ENCODE results near the gene AGBL2.
A peak's percentile ranks its signal among the peaks of the same experiment; 100 is the strongest.
"Not testable (repeated sequence)": the region's sequence is repeated elsewhere in the genome, so short reads cannot be mapped to it uniquely, and the experiment has no call there.

AGBL2 gene

DNA sequence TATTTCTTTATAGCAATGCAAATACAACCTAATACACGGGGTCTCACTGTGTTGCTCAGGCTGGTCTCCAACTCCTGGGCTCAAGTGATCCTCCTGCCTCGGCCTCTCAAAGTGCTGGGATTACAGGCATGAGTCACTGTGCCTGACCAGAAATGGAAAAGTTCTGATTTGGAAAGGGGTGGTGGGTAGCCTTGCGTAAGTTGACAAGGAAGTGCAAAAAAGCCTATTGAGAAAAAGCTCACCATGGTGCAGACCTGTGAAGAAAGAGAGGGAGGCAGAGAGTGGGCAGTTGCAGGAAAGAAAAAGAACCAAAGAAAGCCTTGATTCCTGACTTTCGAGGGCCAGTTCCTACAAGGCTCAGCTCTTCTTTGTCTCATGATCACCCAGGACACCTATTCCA lies 27.1 kb downstream of the AGBL2 start:
- DNase-seq: no peak

GRCh38 chr11:47686704-47687103 lies 28.5 kb downstream of the AGBL2 start:
- DNase-seq: not testable (repeated sequence)

DNA sequence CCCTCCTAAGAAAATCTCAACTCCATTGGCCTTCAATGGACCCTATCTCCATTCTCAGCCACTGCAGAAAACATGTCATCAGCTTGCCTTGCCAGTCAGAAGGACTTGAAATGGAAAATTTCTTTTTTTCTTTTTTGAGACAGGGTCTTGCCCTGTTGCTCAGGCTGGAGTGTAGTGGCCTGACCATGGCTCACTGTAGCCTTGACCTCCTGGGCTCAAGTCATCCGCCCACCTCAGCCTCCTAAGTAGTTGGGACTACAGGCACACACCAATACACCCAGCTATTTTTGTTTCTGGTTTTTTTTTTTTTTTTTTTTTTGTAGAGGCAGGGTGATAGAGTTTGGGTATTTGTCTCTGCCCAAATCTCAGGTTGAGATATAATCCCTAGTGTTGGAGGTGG lies 29.0 kb downstream of the AGBL2 start:
- no peak for DNase-seq

- no peak for DNase-seq
Measured at GRCh38 chr11:47675851-47676250, 39.3 kb downstream of the AGBL2 start.

- DNase-seq: no peak
Measured at GRCh38 chr11:47672283-47672730, 42.9 kb downstream of the AGBL2 start.

GRCh38 chr11:47669856-47670255 lies 45.3 kb downstream of the AGBL2 start:
- DNase-seq: no peak

- DNase-seq: no peak
Measured at GRCh38 chr11:47668665-47669064, 46.5 kb downstream of the AGBL2 start.

- DNase-seq: no peak
Measured at GRCh38 chr11:47667555-47667954, 47.6 kb downstream of the AGBL2 start.

- no peak for DNase-seq
Measured at GRCh38 chr11:47667135-47667534, 48.0 kb downstream of the AGBL2 start.

DNA sequence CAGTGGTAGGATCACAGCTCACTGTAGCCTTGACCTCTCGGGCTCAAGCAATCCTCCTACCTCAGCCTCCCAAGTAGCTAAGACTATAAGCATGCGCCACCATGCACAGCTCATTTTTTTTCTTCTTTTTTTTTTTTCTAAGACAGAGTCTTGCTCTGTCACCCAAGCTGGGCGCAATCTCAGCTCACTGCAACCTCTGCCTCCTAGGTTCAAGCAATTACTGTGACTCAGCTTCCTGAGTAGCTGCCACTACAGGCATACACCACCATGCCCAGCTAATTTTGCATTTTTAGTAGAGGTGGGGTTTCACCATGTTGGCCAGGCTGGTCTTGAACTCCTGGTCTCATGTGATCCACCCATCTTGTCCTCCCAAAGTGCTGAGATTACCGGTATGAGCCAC lies 50.2 kb downstream of the AGBL2 start:
- not testable (repeated sequence) for DNase-seq

DNA sequence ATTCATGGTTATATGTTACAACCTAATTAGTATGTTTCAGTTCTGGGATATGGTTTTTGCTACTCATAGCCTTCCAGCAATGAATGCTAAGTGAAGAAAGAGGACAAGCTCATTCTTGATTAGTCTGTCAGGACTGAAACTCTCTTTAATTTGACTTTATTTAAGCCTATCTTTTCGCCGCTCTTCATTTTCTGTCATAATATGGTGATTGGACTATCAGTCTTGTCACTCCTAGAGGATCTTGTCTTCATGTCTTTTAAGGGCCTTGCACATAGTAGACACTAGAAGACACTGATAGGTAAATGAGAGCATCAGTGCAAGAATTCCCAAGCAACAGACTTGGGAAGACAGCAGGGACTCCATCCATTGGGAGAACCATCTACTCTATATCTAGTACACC lies 53.9 kb downstream of the AGBL2 start:
- DNase-seq: no peak

- DNase-seq: no peak
Measured at GRCh38 chr11:47659276-47659675, 55.9 kb downstream of the AGBL2 start.

DNA sequence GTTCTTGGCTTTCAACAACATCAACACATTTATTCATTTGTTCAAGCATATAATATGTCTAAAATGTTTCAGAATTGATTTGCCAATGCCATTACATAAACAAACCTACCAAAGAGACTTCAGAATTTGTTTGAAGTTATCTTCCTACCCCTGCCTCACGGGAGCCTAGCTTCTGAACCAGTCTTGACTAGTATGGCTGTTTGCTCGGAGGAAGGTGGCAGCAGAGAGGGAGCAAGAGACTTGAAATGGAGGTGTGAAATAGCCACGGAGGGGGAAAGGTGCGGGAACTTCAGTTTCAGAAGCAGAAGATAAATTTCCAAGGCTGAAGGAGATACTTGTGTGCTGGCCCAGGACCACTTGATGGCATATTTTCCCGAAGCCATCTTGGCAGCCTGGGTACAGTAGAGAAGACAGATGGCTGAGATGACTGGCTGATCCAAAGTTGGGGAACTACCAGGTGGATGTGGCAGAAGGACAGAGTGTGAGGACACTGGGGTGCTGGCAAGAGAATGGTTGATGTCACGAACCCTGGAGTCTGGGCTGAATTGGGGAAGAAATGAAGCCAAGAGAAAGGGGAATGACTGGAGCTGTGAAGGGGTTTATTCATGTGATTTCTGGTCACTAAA lies 58.8 kb downstream of the AGBL2 start:
- no peak for DNase-seq

GRCh38 chr11:47651818-47652469 lies 63.2 kb downstream of the AGBL2 start:
- no peak for DNase-seq

DNA sequence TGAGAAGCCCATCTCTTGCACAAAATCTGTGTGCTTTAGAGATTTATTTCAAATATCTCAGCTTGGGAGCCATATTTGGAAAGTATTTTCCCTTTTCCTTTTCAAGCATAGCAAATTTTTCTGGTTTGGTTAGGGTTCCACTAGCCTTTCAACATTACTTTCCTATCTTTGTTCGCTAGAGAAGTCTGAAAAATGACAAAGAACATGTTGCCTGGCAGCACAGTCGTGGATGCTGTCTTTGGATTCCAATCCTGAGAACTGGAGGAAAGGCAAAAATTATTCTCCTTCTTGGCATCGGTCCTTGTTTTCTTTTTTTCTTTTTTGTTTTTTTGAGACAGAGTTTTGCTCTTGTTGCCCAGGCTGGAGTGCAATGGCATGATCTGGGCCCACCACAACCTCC lies 65.9 kb downstream of the AGBL2 start:
- no peak for DNase-seq

DNA sequence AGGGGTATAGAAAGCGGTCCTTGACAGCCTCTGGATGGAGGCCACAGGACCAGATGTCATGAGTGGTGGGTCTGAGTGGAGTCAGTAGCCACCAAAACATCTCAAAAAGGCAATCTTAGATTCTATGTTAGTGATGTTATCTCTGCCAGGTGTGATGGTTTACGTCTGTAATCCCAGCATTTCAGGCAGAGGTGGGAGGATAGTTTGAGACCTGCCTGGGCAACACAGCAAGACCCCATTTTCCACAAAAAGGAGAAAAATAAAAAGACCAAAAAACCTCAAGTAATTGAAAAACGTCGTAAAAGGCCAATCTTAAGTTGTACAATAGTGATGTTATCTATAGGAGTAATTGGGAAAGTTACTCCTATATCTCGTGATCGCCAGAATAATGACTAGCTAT lies 69.2 kb downstream of the AGBL2 start:
- no peak for DNase-seq

DNA sequence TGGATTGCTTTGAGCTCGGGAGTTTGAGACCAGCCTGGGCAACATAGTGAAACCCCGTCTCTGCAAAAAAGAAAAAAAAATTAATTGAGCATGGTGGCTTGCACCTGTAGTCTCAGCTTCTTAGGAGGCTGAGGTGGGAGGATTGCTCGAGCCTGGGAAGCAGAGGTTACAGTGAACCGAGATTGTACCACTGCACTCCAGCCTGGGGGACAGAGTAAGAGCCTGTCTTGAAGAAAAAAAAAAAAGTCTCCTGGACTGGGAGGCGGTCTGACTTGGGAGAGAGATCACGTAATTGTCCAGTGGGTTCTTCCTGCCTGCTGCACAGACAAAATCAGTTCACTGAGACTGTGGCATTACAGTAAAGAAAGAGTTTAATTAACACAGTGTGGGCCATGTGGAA lies 69.7 kb downstream of the AGBL2 start:
- no peak for DNase-seq

GRCh38 chr11:47642099-47642855 lies 72.9 kb downstream of the AGBL2 start, which contains the start of gene MTCH2:
MTCH2 (minus strand) TSS chr11:47642559; CDS start chr11:47642465, 94 bp downstream.
- peak; percentile 96 for DNase-seq

DNA sequence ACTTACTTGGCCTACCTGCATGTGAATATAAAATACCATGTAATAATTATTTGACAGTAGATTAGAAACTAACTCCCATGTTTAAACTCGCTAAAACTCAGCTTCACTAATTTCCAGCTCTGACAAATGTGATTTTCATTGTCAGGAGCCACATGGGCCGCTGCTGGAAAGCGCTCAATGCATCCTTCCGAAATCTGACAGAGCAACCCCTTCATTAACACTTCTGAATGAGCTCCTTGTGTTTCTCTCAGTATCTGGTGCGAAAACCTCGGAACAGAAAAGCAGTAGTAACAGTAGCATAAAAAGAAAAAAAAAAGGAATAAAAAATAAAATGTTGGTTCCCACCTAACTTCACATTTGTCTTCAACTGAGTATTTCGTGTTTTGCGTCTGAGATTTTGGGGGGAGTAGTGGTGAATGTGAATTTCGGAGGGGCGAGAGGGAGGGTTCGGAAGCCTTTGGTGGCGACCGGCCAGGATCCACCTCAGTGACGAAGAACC lies 73.5 kb downstream of the AGBL2 start:
- DNase-seq: no peak

GRCh38 chr11:47640506-47640905 lies 74.7 kb downstream of the AGBL2 start:
- DNase-seq: not testable (repeated sequence)

- DNase-seq: not testable (repeated sequence)
Measured at GRCh38 chr11:47636331-47636730, 78.8 kb downstream of the AGBL2 start.

DNA sequence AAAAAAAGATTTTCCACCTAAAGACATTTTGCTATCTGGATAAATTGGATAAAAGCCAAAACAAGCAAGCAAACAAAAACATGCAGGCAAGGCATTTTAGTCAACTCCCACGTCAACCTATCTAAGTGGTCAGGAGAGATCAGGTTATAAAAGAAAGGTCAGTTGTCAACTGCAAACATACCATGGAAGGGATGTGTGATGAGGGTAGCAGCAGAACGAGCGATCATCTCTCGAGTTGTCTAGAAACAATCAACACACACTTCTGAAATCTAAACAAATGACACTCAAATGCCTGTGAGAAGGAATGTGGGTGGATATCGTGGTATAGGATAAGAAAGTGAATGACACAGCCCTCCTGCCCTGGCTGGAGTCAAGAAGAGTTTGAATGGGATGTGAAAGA lies 83.7 kb downstream of the AGBL2 start:
- no peak for DNase-seq

GRCh38 chr11:47628026-47628425 lies 87.1 kb downstream of the AGBL2 start:
- no peak for DNase-seq

DNA sequence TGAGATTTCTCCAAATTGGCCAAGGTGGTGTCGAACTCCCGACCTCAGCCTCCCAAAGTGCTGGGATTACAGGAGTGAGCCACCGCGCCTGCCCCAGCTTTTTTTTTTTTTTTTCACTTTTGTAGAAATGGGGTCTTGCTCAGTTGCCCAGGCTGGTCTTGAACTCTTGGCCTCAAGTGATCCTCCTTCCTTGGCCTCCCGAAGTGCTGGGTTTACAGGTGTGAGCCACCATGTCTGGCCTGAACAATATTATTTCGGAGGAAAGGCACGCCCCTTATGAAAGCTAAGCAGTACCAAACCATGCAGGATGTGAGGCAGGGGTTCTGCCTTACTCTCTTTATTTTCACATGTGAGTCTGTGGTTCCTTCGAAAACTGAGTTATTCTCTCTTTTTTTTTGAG lies 88.9 kb downstream of the AGBL2 start:
- no peak for DNase-seq

All from effector CD8-positive, alpha-beta T cell (primary cell).